ENCODE measurements around the gene SSB. TPM values are rescaled to one million over a fixed set of nuclear protein-coding genes. Genes with fewer than 3 reads are reported as not detected.
"Not testable (repeated sequence)": the region's sequence is repeated elsewhere in the genome, so short reads cannot be mapped to it uniquely, and the experiment has no call there.

SSB gene
- total RNA-seq, 4 donors from 2014 or later = 35.5 to 91.0 (median 44.4) TPM

DNA sequence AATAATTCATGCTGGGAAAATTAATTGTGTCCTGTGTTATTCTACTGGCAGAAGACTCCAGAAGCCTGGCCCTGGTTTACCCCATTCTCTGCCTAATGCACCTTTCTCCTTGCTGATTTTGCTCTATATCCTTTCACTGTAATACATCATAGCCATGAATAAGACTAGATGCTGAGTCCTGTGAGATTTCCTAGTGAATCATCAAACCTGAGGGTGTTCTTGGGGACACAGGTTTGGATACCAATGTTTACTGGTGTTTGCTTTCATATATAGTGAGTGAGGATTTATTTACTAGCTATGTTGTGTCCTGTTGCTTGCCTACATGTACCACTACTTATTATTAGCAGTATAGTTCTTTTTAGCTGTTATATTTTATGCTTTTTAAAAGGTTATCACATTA is 19.6 kb downstream of the SSB start:
- Histone ChIP-seq H3K27me3 (no peaks in the 10 kb centered on the region), H3K4me1 (peaks cover 15% of the 10 kb centered on the region)

GRCh38 chr2:169819106-169819505 is 20.4 kb downstream of the SSB start:
- TF ChIP-seq, protein P1, sequence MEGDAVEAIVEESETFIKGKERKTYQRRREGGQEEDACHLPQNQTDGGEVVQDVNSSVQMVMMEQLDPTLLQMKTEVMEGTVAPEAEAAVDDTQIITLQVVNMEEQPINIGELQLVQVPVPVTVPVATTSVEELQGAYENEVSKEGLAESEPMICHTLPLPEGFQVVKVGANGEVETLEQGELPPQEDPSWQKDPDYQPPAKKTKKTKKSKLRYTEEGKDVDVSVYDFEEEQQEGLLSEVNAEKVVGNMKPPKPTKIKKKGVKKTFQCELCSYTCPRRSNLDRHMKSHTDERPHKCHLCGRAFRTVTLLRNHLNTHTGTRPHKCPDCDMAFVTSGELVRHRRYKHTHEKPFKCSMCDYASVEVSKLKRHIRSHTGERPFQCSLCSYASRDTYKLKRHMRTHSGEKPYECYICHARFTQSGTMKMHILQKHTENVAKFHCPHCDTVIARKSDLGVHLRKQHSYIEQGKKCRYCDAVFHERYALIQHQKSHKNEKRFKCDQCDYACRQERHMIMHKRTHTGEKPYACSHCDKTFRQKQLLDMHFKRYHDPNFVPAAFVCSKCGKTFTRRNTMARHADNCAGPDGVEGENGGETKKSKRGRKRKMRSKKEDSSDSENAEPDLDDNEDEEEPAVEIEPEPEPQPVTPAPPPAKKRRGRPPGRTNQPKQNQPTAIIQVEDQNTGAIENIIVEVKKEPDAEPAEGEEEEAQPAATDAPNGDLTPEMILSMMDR (IDR thresholded peaks at IDR 0.05) = no peak
- TF ChIP-seq POLR2A (IDR thresholded peaks at IDR 0.05) (no peak), POLR2AphosphoS5 (IDR thresholded peaks at IDR 0.05) (no peak), EP300 (IDR thresholded peaks at IDR 0.05) (no peak)
- 69% methylated on average over 1 of the region's 1 CpG for WGBS
- H3K36me3 ChIP-seq = peaks cover 47% of the 10 kb centered on the region

More for the DNA sequence above, 19.6 kb downstream of the SSB start:
- H3K27ac ChIP-seq = no peak overlapping the region
- no peaks in the 10 kb centered on the region for H3K9me3 ChIP-seq
- H3K36me3 ChIP-seq = peaks cover 54% of the 10 kb centered on the region
- no peak overlapping the region for H3K4me3 ChIP-seq
- TF ChIP-seq POLR2AphosphoS5 (IDR thresholded peaks at IDR 0.05) (no peak), EP300 (IDR thresholded peaks at IDR 0.05) (no peak), POLR2A (IDR thresholded peaks at IDR 0.05) (no peak)
- TF ChIP-seq, protein P1 (IDR thresholded peaks at IDR 0.05) = no peak
- no peak for DNase-seq (ENCODE audit: low spot score in 2 of 2)

DNA sequence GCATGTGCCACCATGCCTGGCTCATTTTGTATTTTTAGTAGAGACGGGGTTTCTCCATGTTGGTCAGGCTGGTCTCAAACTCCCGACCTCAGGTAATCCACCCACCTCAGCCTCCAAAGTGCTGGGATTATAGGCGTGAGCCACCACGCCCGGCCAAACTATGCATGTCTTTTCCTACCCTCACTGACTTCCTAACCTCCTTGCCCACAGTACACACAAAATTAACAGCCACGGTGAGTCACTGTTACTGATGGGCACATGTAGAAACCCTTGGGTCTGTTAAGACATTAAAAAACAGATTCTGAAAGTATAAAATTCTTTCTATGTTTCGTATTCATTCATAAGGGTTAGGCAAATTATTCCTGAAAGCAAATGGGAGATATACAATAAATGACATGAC is 21.4 kb downstream of the SSB start:
- not testable (repeated sequence) for H3K9me3 ChIP-seq
- Histone ChIP-seq H3K4me1 (peaks cover 29% of the 10 kb centered on the region), H3K36me3 (peaks cover 40% of the 10 kb centered on the region)

More at GRCh38 chr2:169819106-169819505, 20.4 kb downstream of the SSB start:
- H3K4me1 ChIP-seq = peaks cover 23% of the 10 kb centered on the region
- no peak for DNase-seq (ENCODE audit: low spot score in 2 of 2)
- H3K27ac ChIP-seq = no peak overlapping the region
- no peaks in the 10 kb centered on the region for H3K27me3 ChIP-seq
- H3K9me3 ChIP-seq = no peaks in the 10 kb centered on the region
- H3K4me3 ChIP-seq = no peak overlapping the region

GRCh38 chr2:169822036-169822435 is 23.4 kb downstream of the SSB start:
- DNase-seq (ENCODE audit: low spot score in 2 of 2) = no peak
- Histone ChIP-seq H3K27me3 (no peaks in the 10 kb centered on the region), H3K36me3 (peaks cover 29% of the 10 kb centered on the region), H3K9me3 (no peaks in the 10 kb centered on the region), H3K27ac (no peak overlapping the region), H3K4me3 (no peak overlapping the region), H3K4me1 (peaks cover 34% of the 10 kb centered on the region)
- TF ChIP-seq POLR2AphosphoS5 (IDR thresholded peaks at IDR 0.05) = no peak
- TF ChIP-seq, protein P1 (IDR thresholded peaks at IDR 0.05) = no peak
- TF ChIP-seq POLR2A (IDR thresholded peaks at IDR 0.05) = no peak
- TF ChIP-seq EP300 (IDR thresholded peaks at IDR 0.05) = no peak
- WGBS = 66% methylated on average over 3 of the region's 3 CpGs

More for the DNA sequence above, 21.4 kb downstream of the SSB start:
- not testable (repeated sequence) for H3K4me3 ChIP-seq; H3K27me3 ChIP-seq; H3K27ac ChIP-seq; DNase-seq (ENCODE audit: low spot score in 2 of 2)
- WGBS = 72% methylated on average over 7 of the region's 7 CpGs

DNA sequence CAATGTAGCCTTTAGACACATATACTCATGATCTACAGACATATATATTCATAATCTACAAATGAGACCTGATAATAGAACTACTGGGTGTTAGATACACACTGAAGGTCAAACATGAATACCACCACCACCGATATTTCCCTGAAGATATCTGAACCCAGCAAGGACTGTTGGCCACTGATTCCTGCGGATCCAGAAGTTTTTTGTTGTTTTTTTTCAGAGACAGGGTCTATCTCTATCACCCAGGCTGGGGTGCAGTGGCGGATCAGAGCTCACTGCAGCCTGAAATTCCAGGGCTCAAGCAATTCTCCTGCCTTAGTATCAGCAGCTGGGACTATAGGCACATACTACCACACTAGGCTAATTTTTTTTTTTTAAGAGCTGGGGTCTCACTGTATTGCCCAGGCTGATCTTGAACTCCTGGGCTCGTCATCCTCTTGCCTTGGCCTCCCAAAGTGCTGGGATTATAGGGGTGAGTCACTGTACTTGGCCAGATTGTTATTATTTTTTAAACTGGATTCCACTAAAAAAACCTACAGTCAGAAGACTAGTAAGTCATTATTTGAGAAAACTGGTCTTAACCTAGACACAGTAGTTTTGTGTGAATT is 24.2 kb downstream of the SSB start:
- no peaks in the 10 kb centered on the region for H3K9me3 ChIP-seq
- DNase-seq (ENCODE audit: low spot score in 2 of 2) = no peak
- no peak for TF ChIP-seq POLR2AphosphoS5 (IDR thresholded peaks at IDR 0.05)
- TF ChIP-seq, protein P1 (IDR thresholded peaks at IDR 0.05) = no peak
- no peak for TF ChIP-seq POLR2A (IDR thresholded peaks at IDR 0.05)
- no peak for TF ChIP-seq EP300 (IDR thresholded peaks at IDR 0.05)
- no peak overlapping the region for H3K4me3 ChIP-seq
- H3K27me3 ChIP-seq = no peaks in the 10 kb centered on the region
- H3K27ac ChIP-seq = no peak overlapping the region
- H3K4me1 ChIP-seq = peaks cover 35% of the 10 kb centered on the region
- H3K36me3 ChIP-seq = peaks cover 21% of the 10 kb centered on the region
- 93% methylated on average over 4 of the region's 4 CpGs for WGBS

- Histone ChIP-seq H3K27ac (peak overlapping the region; percentile 85), H3K4me1 (peaks cover 43% of the 10 kb centered on the region), H3K27me3 (no peaks in the 10 kb centered on the region), H3K4me3 (peak overlapping the region; percentile 87), H3K36me3 (peaks cover 10% of the 10 kb centered on the region), H3K9me3 (no peaks in the 10 kb centered on the region)
- WGBS = 21% methylated on average over 4 of the region's 4 CpGs
- TF ChIP-seq, protein P1 (IDR thresholded peaks at IDR 0.05) = no peak
- DNase-seq (ENCODE audit: low spot score in 2 of 2) = no peak
Measured at GRCh38 chr2:169823996-169824372, 25.3 kb downstream of the SSB start.
